Measurements from ENCODE around the gene TRIM46. TPM values are rescaled to one million over a fixed set of nuclear protein-coding genes. Genes with fewer than 3 reads are reported as not detected.

The TRIM46 gene
- 2.9 TPM for polyA plus RNA-seq
- long read RNA-seq, donor 1: 0 reads
- long read RNA-seq, donor 2, partial matches to known transcripts: 0 of 1 reads
- long read RNA-seq, donor 2, other reads (novel, unspliced or antisense): 0 of 1 reads
- long read RNA-seq, donor 3: 0 reads
- long read RNA-seq, donor 4: 0 reads
- long read RNA-seq, donor 5: 0 reads
- long read RNA-seq, donor 6: 0 reads
- long read RNA-seq, donor 7: 0 reads
- long read RNA-seq, donor 8: 0 reads
- long read RNA-seq, donor 9: 0 reads
- long read RNA-seq, donor 10: 0 reads
- long read RNA-seq, donor 11: 0 reads

GRCh38 chr1:155173478-155174323, at the start of gene TRIM46:
TSS of gene TRIM46 (plus strand) at chr1:155173849. CDS start at chr1:155173967, 118 bp downstream.
- no peak for DNase-seq
- Histone ChIP-seq H3K4me1 (ENCODE audit: control insufficient read depth, insufficient read depth, low read length) (peaks cover 12% of the 10 kb centered on the region), H3K27me3 (ENCODE audit: control insufficient read depth, insufficient read depth, low read length) (peaks cover 23% of the 10 kb centered on the region), H3K4me3 (ENCODE audit: low read length) (peak within 1 kb of the TSS; percentile 87), H3K9me3 (ENCODE audit: control insufficient read depth, low read depth, low read length) (no peaks in the 10 kb centered on the region), H3K27ac (ENCODE audit: low read length) (peak within 1 kb of the TSS; percentile 65), H3K36me3 (ENCODE audit: control insufficient read depth, insufficient read depth, low read length) (peaks cover 18% of the 10 kb centered on the region)
- 0% methylated on average over 2 of the region's 38 CpGs for WGBS (ENCODE audit: insufficient coverage, low lambda C conversion rate)

- DNase-seq: peak in 1 of 2 donors; percentile 44
- H3K4me1 ChIP-seq (ENCODE audit: control insufficient read depth, insufficient read depth, low read length): peaks cover 49% of the 10 kb centered on the region
- H3K36me3 ChIP-seq (ENCODE audit: control insufficient read depth, insufficient read depth, low read length): no peaks in the 10 kb centered on the region
- H3K4me3 ChIP-seq (ENCODE audit: low read length): no peak overlapping the region
- peak overlapping the region; percentile 95 for H3K27ac ChIP-seq (ENCODE audit: low read length)
- H3K27me3 ChIP-seq (ENCODE audit: control insufficient read depth, insufficient read depth, low read length): peaks cover 10% of the 10 kb centered on the region
- WGBS (ENCODE audit: insufficient coverage, low lambda C conversion rate): no CpG with 5 or more reads among the region's 16 CpGs
- no peaks in the 10 kb centered on the region for H3K9me3 ChIP-seq (ENCODE audit: control insufficient read depth, low read depth, low read length)
These were observed 48.9 kb upstream of the TRIM46 start for GRCh38 chr1:155124503-155125463.

GRCh38 chr1:155125511-155125945, 48.1 kb upstream of the TRIM46 start:
- Histone ChIP-seq H3K4me3 (ENCODE audit: low read length) (no peak overlapping the region), H3K36me3 (ENCODE audit: control insufficient read depth, insufficient read depth, low read length) (no peaks in the 10 kb centered on the region), H3K27ac (ENCODE audit: low read length) (peak overlapping the region; percentile 95), H3K27me3 (ENCODE audit: control insufficient read depth, insufficient read depth, low read length) (peaks cover 10% of the 10 kb centered on the region), H3K9me3 (ENCODE audit: control insufficient read depth, low read depth, low read length) (no peaks in the 10 kb centered on the region), H3K4me1 (ENCODE audit: control insufficient read depth, insufficient read depth, low read length) (peaks cover 45% of the 10 kb centered on the region)
- no CpG with 5 or more reads among the region's 11 CpGs for WGBS (ENCODE audit: insufficient coverage, low lambda C conversion rate)
- DNase-seq: no peak

- Histone ChIP-seq H3K36me3 (ENCODE audit: control insufficient read depth, insufficient read depth, low read length) (peaks cover 2% of the 10 kb centered on the region), H3K9me3 (ENCODE audit: control insufficient read depth, low read depth, low read length) (no peaks in the 10 kb centered on the region), H3K4me1 (ENCODE audit: control insufficient read depth, insufficient read depth, low read length) (peaks cover 44% of the 10 kb centered on the region), H3K4me3 (ENCODE audit: low read length) (peak overlapping the region; percentile 79), H3K27me3 (ENCODE audit: control insufficient read depth, insufficient read depth, low read length) (peaks cover 10% of the 10 kb centered on the region), H3K27ac (ENCODE audit: low read length) (peak overlapping the region; percentile 95)
- no CpG with 5 or more reads among the region's 53 CpGs for WGBS (ENCODE audit: insufficient coverage, low lambda C conversion rate)
- peak; percentile 94 to 97 for DNase-seq
These were observed 47.6 kb upstream of the TRIM46 start for GRCh38 chr1:155125946-155126555.

DNA sequence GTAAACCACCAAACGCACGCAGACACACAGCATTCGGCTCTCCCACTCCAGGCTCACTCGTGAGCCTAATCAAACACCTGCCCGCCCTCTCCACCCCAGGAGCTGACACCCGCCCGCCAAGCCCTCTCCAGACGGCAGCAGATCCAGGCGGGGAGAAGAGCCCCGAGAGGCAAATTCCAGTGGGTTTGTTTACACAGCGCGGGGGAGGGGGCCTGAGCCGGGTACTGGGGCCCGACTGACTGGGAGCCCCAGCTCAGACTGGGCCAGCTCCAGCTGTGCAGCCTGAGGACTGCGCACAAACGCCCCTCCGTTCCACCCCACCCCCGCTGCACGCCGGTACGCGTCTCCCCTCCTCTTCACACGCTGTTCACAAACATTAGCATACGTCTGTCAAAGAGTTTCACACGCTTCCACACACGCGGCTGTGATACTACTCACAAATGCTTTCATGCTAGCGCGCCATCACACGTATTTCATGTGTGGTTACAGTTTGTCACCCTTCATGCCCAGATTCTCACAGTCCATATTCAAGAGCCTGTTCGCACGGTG, 47.0 kb upstream of the TRIM46 start:
- no CpG with 5 or more reads among the region's 32 CpGs for WGBS (ENCODE audit: insufficient coverage, low lambda C conversion rate)
- peaks cover 7% of the 10 kb centered on the region for H3K36me3 ChIP-seq (ENCODE audit: control insufficient read depth, insufficient read depth, low read length)
- peak overlapping the region; percentile 79 for H3K4me3 ChIP-seq (ENCODE audit: low read length)
- H3K9me3 ChIP-seq (ENCODE audit: control insufficient read depth, low read depth, low read length): no peaks in the 10 kb centered on the region
- peak overlapping the region; percentile 95 for H3K27ac ChIP-seq (ENCODE audit: low read length)
- DNase-seq: peak; percentile 78 to 90
- H3K27me3 ChIP-seq (ENCODE audit: control insufficient read depth, insufficient read depth, low read length): peaks cover 10% of the 10 kb centered on the region
- H3K4me1 ChIP-seq (ENCODE audit: control insufficient read depth, insufficient read depth, low read length): peaks cover 47% of the 10 kb centered on the region

DNA sequence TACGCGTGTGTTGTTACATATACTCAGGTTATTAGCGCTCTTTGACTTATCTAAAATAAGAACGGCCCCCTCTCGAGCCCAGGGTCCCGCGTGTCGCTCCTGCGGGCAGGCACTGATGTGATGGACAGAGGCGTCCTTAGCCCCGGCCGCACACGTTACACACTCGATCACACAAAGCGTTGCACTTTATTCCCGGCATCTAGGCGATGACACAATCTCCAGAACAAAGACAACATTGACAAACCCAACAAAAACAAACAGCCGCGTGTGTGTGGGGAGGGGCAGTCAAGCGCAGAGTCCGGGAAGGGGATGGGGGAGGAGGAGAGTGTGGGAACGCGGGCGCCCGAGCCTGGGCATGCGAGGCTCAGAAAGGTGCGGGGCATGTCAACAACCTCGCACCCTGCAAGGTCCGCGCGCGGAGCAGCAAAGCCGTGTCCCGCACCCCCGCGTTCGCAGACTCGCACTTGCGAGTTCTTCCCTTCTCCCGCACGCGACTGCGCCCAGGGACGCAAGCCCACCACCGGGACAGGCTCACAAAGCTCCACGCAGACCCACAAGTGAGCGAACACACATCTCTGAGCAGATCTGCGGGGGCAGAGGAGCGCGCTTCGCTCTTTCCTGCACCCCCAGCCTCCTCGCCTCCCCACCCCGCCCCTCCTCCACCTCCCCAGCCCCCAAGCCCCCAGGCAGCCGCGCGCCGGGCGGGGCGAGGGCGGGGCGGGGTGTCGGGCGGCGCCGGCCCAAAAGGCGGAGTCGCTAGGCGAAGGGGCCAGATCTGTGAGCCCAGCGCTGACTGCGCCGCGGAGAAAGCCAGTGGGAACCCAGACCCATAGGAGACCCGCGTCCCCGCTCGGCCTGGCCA, 46.3 kb upstream of the TRIM46 start, which contains the start of gene EFNA1:
EFNA1 (plus strand) TSS at position 772 of the 862 bp plus-strand sequence. CDS start 102 bp downstream, outside the sequence.
- WGBS (ENCODE audit: insufficient coverage, low lambda C conversion rate): 0% methylated on average over 1 of the region's 76 CpGs
- Histone ChIP-seq H3K9me3 (ENCODE audit: control insufficient read depth, low read depth, low read length) (no peaks in the 10 kb centered on the region), H3K4me1 (ENCODE audit: control insufficient read depth, insufficient read depth, low read length) (peaks cover 51% of the 10 kb centered on the region), H3K36me3 (ENCODE audit: control insufficient read depth, insufficient read depth, low read length) (peaks cover 12% of the 10 kb centered on the region), H3K27ac (ENCODE audit: low read length) (peak within 1 kb of the TSS; percentile 95), H3K27me3 (ENCODE audit: control insufficient read depth, insufficient read depth, low read length) (peaks cover 10% of the 10 kb centered on the region), H3K4me3 (ENCODE audit: low read length) (peak within 1 kb of the TSS; percentile 79)
- peak; percentile 84 to 93 for DNase-seq

DNA sequence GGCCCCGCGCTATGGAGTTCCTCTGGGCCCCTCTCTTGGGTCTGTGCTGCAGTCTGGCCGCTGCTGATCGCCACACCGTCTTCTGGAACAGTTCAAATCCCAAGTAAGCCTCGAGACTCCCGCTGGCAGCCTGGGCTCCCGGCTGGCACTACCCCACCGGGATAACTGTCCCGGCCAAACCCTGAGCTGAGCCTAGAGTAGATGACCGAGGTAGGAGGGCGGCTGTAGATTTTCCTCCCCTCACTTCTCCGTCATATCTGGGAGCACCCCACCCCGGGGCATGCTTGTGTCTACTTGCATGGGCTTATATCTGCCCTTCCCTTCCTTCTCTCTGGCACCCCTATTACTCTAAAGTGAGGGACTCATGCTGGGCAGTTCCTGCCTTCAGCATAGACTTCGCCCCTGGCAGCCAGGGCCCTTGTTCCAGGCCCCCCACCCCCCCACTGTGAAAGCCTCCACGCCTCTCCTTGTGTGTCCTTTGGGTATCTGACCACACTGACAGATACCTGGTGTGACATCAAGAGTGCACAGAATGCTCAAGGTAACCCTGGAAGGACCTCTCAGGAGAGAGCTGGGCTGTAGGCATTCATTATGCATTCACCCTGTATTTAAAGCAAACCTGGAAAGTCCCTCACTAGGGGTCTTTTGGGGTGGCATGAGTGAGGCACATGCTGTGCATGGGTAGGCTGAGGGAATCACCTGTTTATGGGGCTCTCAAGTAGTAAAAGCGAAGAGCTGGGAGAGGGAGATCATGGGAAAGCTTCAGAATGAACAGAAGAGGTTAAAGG, 45.5 kb upstream of the TRIM46 start:
- peak in 1 of 2 donors; percentile 28 for DNase-seq
- peaks cover 51% of the 10 kb centered on the region for H3K4me1 ChIP-seq (ENCODE audit: control insufficient read depth, insufficient read depth, low read length)
- WGBS (ENCODE audit: insufficient coverage, low lambda C conversion rate): no CpG with 5 or more reads among the region's 17 CpGs
- H3K27ac ChIP-seq (ENCODE audit: low read length): peak overlapping the region; percentile 92
- H3K4me3 ChIP-seq (ENCODE audit: low read length): peak overlapping the region; percentile 79
- H3K36me3 ChIP-seq (ENCODE audit: control insufficient read depth, insufficient read depth, low read length): peaks cover 14% of the 10 kb centered on the region
- no peaks in the 10 kb centered on the region for H3K9me3 ChIP-seq (ENCODE audit: control insufficient read depth, low read depth, low read length)
- peaks cover 10% of the 10 kb centered on the region for H3K27me3 ChIP-seq (ENCODE audit: control insufficient read depth, insufficient read depth, low read length)

DNA sequence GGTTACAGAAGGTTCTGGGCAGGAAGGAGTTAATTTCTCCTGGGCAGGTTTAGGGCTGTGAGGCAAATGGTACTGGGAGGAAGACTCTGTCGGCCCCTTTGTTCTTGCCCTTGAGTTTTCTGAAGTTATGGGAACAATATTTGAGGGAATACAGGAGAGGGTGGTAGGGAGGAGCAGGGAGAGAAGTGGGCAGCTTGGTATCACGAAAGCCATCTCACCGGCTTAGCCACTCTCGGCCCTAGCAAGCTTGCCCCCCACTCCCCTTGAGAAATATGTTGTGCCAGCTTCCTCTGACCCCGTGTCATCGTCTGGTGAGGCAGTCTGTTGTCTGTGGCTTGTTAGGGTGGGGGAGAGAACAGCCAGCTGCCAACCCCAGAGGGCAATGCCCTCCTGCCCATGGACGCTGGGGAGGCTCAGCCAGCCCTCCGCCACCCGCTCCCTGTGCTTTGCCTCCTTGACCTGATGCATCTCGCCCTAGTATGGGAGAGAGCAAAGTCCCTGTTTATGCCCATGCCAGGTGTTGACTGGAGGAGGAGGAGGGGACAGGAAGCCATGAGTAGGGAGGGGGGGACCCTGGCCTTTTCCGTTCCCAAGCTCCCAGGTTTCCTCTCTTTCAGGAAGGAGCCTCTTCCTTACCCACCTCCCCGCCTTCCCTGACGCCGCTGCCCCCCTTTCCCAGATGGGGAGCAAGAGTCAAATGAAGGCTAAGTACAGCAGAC, 44.7 kb upstream of the TRIM46 start:
- H3K4me1 ChIP-seq (ENCODE audit: control insufficient read depth, insufficient read depth, low read length): peaks cover 54% of the 10 kb centered on the region

More for the DNA sequence above, 44.7 kb upstream of the TRIM46 start:
- Histone ChIP-seq H3K27ac (ENCODE audit: low read length) (peak overlapping the region; percentile 92), H3K36me3 (ENCODE audit: control insufficient read depth, insufficient read depth, low read length) (peaks cover 22% of the 10 kb centered on the region), H3K27me3 (ENCODE audit: control insufficient read depth, insufficient read depth, low read length) (peaks cover 10% of the 10 kb centered on the region), H3K9me3 (ENCODE audit: control insufficient read depth, low read depth, low read length) (no peaks in the 10 kb centered on the region), H3K4me3 (ENCODE audit: low read length) (peak overlapping the region; percentile 79)
- no CpG with 5 or more reads among the region's 14 CpGs for WGBS (ENCODE audit: insufficient coverage, low lambda C conversion rate)
- DNase-seq: peak; percentile 89 to 94
